Nephron progenitor cell (in vitro differentiated cells): ENCODE measurements around the gene NELFB.

Experiments used
- DNase-seq: peaks from one replicate; pipeline ENCODE4 v3.0.0; 2021
- H3K27ac Mint-ChIP-seq: 2 replicates; pipeline ENCODE4 v1.8.0; 2021; ENCODE audit warnings: mild to moderate bottlenecking, moderate library complexity, mixed read lengths
- H3K27me3 Mint-ChIP-seq: 2 replicates; pipeline ENCODE4 v1.8.0; 2021; ENCODE audit warnings: mild to moderate bottlenecking, low read depth, mixed read lengths; ENCODE audit not compliant: poor library complexity
- H3K36me3 Mint-ChIP-seq: 2 replicates; pipeline ENCODE4 v1.8.0; 2021; ENCODE audit warnings: low read depth, mixed read lengths
- H3K4me1 Mint-ChIP-seq: 2 replicates; pipeline ENCODE4 v1.8.0; 2021; ENCODE audit warnings: mixed read lengths
- H3K4me3 Mint-ChIP-seq: 2 replicates; pipeline ENCODE4 v1.8.0; 2021; ENCODE audit warnings: mild to moderate bottlenecking, moderate library complexity, mixed read lengths
- H3K9me3 Mint-ChIP-seq: 2 replicates; pipeline ENCODE4 v1.8.0; 2021; ENCODE audit warnings: mild to moderate bottlenecking, moderate library complexity, mixed read lengths
- TF ChIP-seq, protein P1 (sequence below): fragments of 200-600 bp; sonication (generic); IDR thresholded peaks from 2 replicates; pipeline ENCODE4 v1.5.0; 2021; ENCODE audit warnings: antibody characterized with exemption

NELFB gene

DNA sequence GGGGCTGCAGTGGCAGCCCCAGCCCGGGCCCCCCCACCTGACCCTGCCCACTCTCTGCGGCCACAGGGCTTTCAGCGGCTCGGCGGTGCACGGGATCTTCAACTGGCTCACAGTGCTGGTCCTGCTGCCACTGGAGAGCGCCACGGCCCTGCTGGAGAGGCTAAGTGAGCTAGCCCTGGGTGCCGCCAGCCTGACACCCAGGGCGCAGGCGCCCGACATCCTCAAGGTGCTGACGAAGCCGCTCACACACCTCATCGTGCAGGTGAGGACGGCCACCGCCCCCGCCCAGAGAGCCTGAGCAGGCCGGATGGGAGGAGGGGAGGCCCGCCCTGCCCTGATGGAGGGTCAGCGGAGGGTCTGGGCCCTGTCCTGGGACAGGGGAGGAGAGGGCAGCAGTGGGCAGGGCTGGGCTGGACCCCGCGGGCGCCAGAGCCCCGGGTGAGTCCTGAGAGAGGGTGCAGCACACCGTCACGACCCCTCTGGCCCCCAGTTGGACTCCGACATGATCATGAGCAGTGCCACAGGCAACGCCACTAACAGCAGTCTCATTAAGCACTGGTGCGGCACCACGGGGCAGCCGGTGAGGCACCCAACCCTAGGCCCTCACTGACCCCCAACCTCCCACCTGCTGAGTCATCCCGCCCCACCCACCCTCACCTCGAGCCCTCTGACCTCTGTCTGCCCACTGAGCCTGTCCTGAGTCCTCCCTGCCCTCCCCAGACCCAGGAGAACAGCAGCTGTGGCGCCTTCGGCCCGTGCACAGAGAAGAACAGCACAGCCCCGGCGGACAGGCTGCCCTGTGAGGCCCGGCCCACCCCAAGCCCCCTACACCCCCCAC, 21.8 kb upstream of the NELFB start:
- no peak for DNase-seq
- peaks cover 29% of the 10 kb centered on the region for H3K4me1 Mint-ChIP-seq
- no peaks in the 10 kb centered on the region for H3K36me3 Mint-ChIP-seq
- TF ChIP-seq, protein P1, sequence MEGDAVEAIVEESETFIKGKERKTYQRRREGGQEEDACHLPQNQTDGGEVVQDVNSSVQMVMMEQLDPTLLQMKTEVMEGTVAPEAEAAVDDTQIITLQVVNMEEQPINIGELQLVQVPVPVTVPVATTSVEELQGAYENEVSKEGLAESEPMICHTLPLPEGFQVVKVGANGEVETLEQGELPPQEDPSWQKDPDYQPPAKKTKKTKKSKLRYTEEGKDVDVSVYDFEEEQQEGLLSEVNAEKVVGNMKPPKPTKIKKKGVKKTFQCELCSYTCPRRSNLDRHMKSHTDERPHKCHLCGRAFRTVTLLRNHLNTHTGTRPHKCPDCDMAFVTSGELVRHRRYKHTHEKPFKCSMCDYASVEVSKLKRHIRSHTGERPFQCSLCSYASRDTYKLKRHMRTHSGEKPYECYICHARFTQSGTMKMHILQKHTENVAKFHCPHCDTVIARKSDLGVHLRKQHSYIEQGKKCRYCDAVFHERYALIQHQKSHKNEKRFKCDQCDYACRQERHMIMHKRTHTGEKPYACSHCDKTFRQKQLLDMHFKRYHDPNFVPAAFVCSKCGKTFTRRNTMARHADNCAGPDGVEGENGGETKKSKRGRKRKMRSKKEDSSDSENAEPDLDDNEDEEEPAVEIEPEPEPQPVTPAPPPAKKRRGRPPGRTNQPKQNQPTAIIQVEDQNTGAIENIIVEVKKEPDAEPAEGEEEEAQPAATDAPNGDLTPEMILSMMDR: no peak
- H3K27ac Mint-ChIP-seq: no peak overlapping the region
- H3K4me3 Mint-ChIP-seq: no peak overlapping the region
- H3K27me3 Mint-ChIP-seq: no peaks in the 10 kb centered on the region
- H3K9me3 Mint-ChIP-seq: no peaks in the 10 kb centered on the region

GRCh38 chr9:137234055-137234697, 21.0 kb upstream of the NELFB start:
- Mint-ChIP-seq H3K27me3 (no peaks in the 10 kb centered on the region), H3K4me1 (peaks cover 35% of the 10 kb centered on the region), H3K36me3 (no peaks in the 10 kb centered on the region), H3K9me3 (no peaks in the 10 kb centered on the region), H3K27ac (no peak overlapping the region), H3K4me3 (no peak overlapping the region)
- TF ChIP-seq, protein P1: no peak
- DNase-seq: no peak

- Mint-ChIP-seq H3K4me1 (peaks cover 33% of the 10 kb centered on the region), H3K27ac (no peak overlapping the region), H3K36me3 (no peaks in the 10 kb centered on the region), H3K4me3 (no peak overlapping the region), H3K9me3 (no peaks in the 10 kb centered on the region), H3K27me3 (no peaks in the 10 kb centered on the region)
- DNase-seq: no peak
- TF ChIP-seq, protein P1: no peak
Measured at GRCh38 chr9:137234758-137235423, 20.2 kb upstream of the NELFB start.

DNA sequence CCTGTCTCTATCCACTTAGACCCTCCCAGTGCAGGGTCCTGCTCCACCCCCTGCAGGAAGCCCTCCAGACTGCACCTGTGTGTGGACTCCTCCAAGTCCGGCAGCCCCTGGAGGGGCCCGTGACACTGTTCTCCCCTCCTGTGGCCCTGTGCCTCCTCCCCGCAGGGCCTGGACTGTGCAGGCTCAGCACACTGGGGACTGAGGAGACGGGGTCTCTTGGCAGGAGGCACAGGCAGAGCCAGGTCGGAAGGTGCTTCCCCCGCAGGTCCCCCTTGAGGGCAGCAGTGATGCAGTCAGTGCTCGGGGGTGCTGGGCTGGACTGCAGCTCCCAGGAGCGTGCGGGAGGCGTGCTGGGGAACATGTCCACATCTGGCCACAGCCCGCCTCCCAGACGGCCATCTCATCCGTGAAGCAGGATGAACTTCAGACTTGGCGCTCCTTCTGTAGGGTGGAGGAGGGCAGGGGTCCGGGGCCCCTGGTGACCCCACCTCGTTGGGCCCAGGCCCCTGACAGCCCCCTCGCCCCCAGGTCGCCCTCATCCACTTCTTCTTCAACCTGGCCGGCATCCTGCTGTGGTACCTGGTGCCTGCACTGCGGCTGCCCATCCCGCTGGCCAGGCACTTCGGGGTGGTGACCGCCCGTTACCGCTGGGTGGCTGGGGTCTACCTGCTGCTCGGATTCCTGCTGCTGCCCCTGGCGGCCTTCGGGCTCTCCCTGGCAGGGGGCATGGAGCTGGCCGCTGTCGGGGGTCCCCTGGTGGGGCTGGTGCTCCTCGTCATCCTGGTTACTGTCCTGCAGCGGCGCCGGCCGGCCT, 19.5 kb upstream of the NELFB start:
- Mint-ChIP-seq H3K9me3 (no peaks in the 10 kb centered on the region), H3K27ac (no peak overlapping the region), H3K4me3 (no peak overlapping the region), H3K4me1 (peaks cover 33% of the 10 kb centered on the region), H3K27me3 (no peaks in the 10 kb centered on the region), H3K36me3 (no peaks in the 10 kb centered on the region)
- TF ChIP-seq, protein P1: no peak
- DNase-seq: no peak

DNA sequence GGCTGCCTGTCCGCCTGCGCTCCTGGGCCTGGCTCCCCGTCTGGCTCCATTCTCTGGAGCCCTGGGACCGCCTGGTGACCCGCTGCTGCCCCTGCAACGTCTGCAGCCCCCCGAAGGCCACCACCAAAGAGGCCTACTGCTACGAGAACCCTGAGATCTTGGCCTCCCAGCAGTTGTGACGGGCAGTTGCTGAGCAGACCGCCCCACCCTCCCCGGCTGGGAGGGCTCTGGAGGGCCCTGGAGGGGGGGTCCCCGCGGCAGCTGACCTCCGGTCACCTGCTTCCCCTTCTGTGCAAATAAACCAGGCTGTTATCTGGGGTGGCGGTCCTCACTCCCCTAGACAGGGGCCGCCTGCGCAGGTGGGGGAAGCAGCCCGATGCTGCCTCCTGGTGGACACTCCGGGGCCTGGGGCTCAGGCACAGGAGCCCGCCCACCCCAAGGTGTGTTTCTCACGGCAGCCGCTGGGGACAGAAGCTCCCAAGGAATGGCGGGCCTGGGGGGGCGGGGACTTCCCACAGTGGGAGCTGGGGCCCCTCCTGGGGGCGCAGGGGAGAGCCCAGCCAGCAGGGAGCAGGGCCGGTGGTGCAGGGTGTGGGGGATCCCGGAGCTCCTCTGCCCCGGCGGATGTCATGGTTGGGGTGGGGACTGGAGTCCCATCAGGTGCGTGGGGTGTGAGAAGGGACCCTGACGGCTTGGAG, 18.7 kb upstream of the NELFB start:
- DNase-seq: peak; percentile 96
- Mint-ChIP-seq H3K27me3 (no peaks in the 10 kb centered on the region), H3K9me3 (no peaks in the 10 kb centered on the region), H3K36me3 (no peaks in the 10 kb centered on the region), H3K4me3 (no peak overlapping the region), H3K27ac (no peak overlapping the region), H3K4me1 (peaks cover 33% of the 10 kb centered on the region)
- TF ChIP-seq, protein P1: peak; percentile 99
